Neural progenitor cell (in vitro differentiated cells): ENCODE results near the gene UBE2B. TPM values are rescaled to one million over a fixed set of nuclear protein-coding genes. Genes with fewer than 3 reads are reported as not detected.

Experiments
- DNase-seq: peaks from one replicate; pipeline ENCODE4 v3.0.0-alpha.2; 2016; ENCODE audit warnings: low spot score
- H2AFZ ChIP-seq: fragments of 200-600 bp; sonication (generic); replicated peaks from 2 replicates; pipeline ENCODE4 v1.6.1; 2016; ENCODE audit warnings: antibody characterized with exemption
- H3F3A ChIP-seq: fragments of 200-600 bp; sonication (generic); 2 replicates; pipeline ENCODE4 v1.6.1; 2016; ENCODE audit warnings: antibody characterized with exemption, low read depth
- H3K27ac ChIP-seq: fragments of 200-600 bp; sonication (generic); 2 replicates; pipeline ENCODE4 v1.5.1; 2016; ENCODE audit warnings: mild to moderate bottlenecking
- H3K27me3 ChIP-seq: fragments of 200-600 bp; sonication (generic); 2 replicates; pipeline ENCODE4 v1.6.1; 2016; ENCODE audit warnings: mild to moderate bottlenecking, moderate library complexity
- H3K36me3 ChIP-seq: fragments of 200-600 bp; sonication (generic); 2 replicates; pipeline ENCODE4 v1.5.1; 2016
- H3K4me1 ChIP-seq: fragments of 200-600 bp; sonication (generic); 2 replicates; pipeline ENCODE4 v1.6.1; 2016; ENCODE audit warnings: mixed run types
- H3K4me2 ChIP-seq: fragments of 200-600 bp; sonication (generic); 2 replicates; pipeline ENCODE4 v1.6.1; 2016
- H3K4me3 ChIP-seq: fragments of 200-600 bp; sonication (generic); 2 replicates; pipeline ENCODE4 v1.5.1; 2016
- H3K79me2 ChIP-seq: fragments of 200-600 bp; sonication (generic); 2 replicates; pipeline ENCODE4 v1.6.1; 2016; ENCODE audit warnings: low read depth
- H3K9ac ChIP-seq: fragments of 200-600 bp; sonication (generic); 2 replicates; pipeline ENCODE4 v1.6.1; 2016
- H3K9me3 ChIP-seq: fragments of 200-600 bp; sonication (generic); 2 replicates; pipeline ENCODE4 v1.5.1; 2016; ENCODE audit warnings: low read depth
- H4K20me1 ChIP-seq: fragments of 200-600 bp; sonication (generic); 2 replicates; pipeline ENCODE4 v1.6.1; 2016; ENCODE audit warnings: low read depth
- H3K27ac Mint-ChIP-seq: 3 replicates; pipeline ENCODE4 v1.8.0; 2021; ENCODE audit warnings: mixed read lengths
- H3K27me3 Mint-ChIP-seq: 2 replicates; pipeline ENCODE4 v1.8.0; 2022; ENCODE audit warnings: low read depth, mild to moderate bottlenecking, inconsistent platforms, moderate library complexity, mixed read lengths; ENCODE audit not compliant: insufficient read depth
- H3K36me3 Mint-ChIP-seq: 3 replicates; pipeline ENCODE4 v1.8.0; 2021; ENCODE audit warnings: mixed read lengths
- H3K4me1 Mint-ChIP-seq: 3 replicates; pipeline ENCODE4 v1.8.0; 2021; ENCODE audit warnings: mixed read lengths
- H3K4me3 Mint-ChIP-seq: 3 replicates; pipeline ENCODE4 v1.8.0; 2021; ENCODE audit warnings: mild to moderate bottlenecking, moderate library complexity, mixed read lengths
- H3K9me3 Mint-ChIP-seq: 3 replicates; pipeline ENCODE4 v1.8.0; 2020; ENCODE audit warnings: mixed read lengths
- CTCF ChIP-seq: fragments of 200-600 bp; sonication (generic); IDR thresholded peaks from 2 replicates; pipeline ENCODE4 v1.5.1; 2017; ENCODE audit warnings: antibody characterized with exemption, mild to moderate bottlenecking
- EZH2 ChIP-seq: fragments of 200-600 bp; sonication (generic); IDR thresholded peaks from 2 replicates; pipeline ENCODE4 v1.6.1; 2017; ENCODE audit warnings: antibody characterized with exemption, mild to moderate bottlenecking, moderate library complexity
- EZH2phosphoT487 ChIP-seq: fragments of 200-600 bp; sonication (generic); IDR thresholded peaks from 2 replicates; pipeline ENCODE4 v1.6.1; 2017; ENCODE audit warnings: antibody characterized with exemption
- total RNA-seq: library from RNA; depleted of rRNA; stranded (reverse); fragments of >200 nt; gene quantifications from 2 replicates; pipeline ENCODE4 v1.2.3, GENCODE V29; 2015; ENCODE audit warnings: low replicate concordance

The UBE2B gene
- total RNA-seq, 1 donor from 2014 or later = 72.4 TPM

DNA sequence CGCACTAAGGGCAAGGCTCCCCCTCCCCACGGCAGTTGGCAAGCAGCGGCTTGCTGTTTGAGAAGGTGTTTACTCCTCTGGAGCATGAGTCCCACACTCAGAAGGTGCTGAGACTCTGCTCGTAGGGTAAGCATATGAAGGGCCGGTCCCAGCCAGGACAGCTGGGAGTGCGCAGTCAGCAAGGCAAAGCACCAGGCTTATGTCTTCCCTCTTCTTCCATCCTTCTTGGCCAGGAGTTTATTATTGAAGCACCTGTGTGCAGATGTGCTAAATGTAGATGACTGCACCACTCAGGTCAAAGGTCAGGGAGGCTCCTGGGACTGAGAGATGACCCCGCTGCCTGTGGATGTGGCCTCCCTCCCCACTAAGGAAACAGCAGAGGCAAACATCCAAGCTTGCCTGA lies 67.4 kb downstream of the UBE2B start:
- H3K27me3 Mint-ChIP-seq = peaks cover 8% of the 10 kb centered on the region
- H3K4me3 Mint-ChIP-seq = no peak overlapping the region
- Histone ChIP-seq H3K27ac (no peak overlapping the region), H3K27me3 (no peaks in the 10 kb centered on the region), H2AFZ (no peak overlapping the region), H3K9me3 (no peaks in the 10 kb centered on the region), H3K4me2 (no peak overlapping the region), H4K20me1 (no peaks in the 10 kb centered on the region), H3F3A (no peaks in the 10 kb centered on the region), H3K36me3 (no peaks in the 10 kb centered on the region), H3K9ac (no peak overlapping the region), H3K79me2 (no peaks in the 10 kb centered on the region), H3K4me1 (no peaks in the 10 kb centered on the region), H3K4me3 (no peak overlapping the region)
- peaks cover 5% of the 10 kb centered on the region for H3K4me1 Mint-ChIP-seq
- H3K27ac Mint-ChIP-seq = no peak overlapping the region
- no peaks in the 10 kb centered on the region for H3K9me3 Mint-ChIP-seq
- DNase-seq = no peak
- H3K36me3 Mint-ChIP-seq = no peaks in the 10 kb centered on the region
- TF ChIP-seq EZH2phosphoT487 (no peak), CTCF (no peak), EZH2 (no peak)

DNA sequence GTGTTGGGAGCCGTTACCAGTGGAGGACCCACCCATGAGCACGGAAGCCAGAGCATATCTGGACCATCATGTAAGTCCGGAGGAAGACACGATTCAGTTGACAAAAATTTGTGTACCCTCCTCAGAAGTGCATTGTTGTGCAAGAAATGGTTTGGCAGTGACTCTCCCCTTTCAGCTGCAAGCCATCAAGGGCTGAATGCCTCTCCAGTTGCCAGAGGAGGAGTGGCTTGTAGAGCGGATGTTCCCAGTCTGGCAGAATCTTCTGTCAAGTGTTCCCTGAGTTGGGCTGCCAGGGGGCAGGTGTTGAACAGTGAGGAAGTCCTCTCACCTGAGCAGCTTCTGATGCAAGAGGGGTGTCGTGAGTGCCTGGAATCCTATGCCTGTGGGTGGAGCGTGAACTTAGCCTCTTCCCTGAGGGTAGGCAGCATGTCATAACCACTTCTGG lies 67.9 kb downstream of the UBE2B start:
- H3K27ac ChIP-seq = no peak overlapping the region

GRCh38 chr5:134440201-134440755 lies 68.9 kb downstream of the UBE2B start:
- H3F3A ChIP-seq = no peaks in the 10 kb centered on the region
- TF ChIP-seq CTCF (no peak), EZH2phosphoT487 (no peak), EZH2 (no peak)
- no peaks in the 10 kb centered on the region for H3K9me3 ChIP-seq
- no peak overlapping the region for H3K27ac ChIP-seq
- no peaks in the 10 kb centered on the region for H3K27me3 ChIP-seq
- H3K27ac Mint-ChIP-seq = no peak overlapping the region
- H4K20me1 ChIP-seq = no peaks in the 10 kb centered on the region
- peaks cover 12% of the 10 kb centered on the region for H3K27me3 Mint-ChIP-seq
- H3K4me2 ChIP-seq = no peak overlapping the region
- H3K4me3 Mint-ChIP-seq = no peak overlapping the region
- DNase-seq = no peak
- no peaks in the 10 kb centered on the region for H3K9me3 Mint-ChIP-seq
- H3K4me3 ChIP-seq = no peak overlapping the region
- no peaks in the 10 kb centered on the region for H3K36me3 ChIP-seq
- H3K9ac ChIP-seq = no peak overlapping the region
- H3K36me3 Mint-ChIP-seq = no peaks in the 10 kb centered on the region
- no peaks in the 10 kb centered on the region for H3K79me2 ChIP-seq
- H2AFZ ChIP-seq = no peak overlapping the region
- H3K4me1 Mint-ChIP-seq = peaks cover 5% of the 10 kb centered on the region
- no peaks in the 10 kb centered on the region for H3K4me1 ChIP-seq

More for the DNA sequence above, 67.9 kb downstream of the UBE2B start:
- no peaks in the 10 kb centered on the region for H4K20me1 ChIP-seq
- no peak for TF ChIP-seq EZH2phosphoT487
- TF ChIP-seq EZH2 = no peak
- no peak for TF ChIP-seq CTCF
- no peak overlapping the region for H3K9ac ChIP-seq
- H3K4me2 ChIP-seq = no peak overlapping the region
- no peaks in the 10 kb centered on the region for H3K9me3 Mint-ChIP-seq
- no peaks in the 10 kb centered on the region for H3K9me3 ChIP-seq
- no peaks in the 10 kb centered on the region for H3K79me2 ChIP-seq
- H3K36me3 Mint-ChIP-seq = no peaks in the 10 kb centered on the region
- no peak overlapping the region for H2AFZ ChIP-seq
- H3K4me1 ChIP-seq = no peaks in the 10 kb centered on the region
- H3K4me3 Mint-ChIP-seq = no peak overlapping the region
- DNase-seq = no peak
- no peak overlapping the region for H3K4me3 ChIP-seq
- no peaks in the 10 kb centered on the region for H3K36me3 ChIP-seq
- H3K4me1 Mint-ChIP-seq = peaks cover 5% of the 10 kb centered on the region
- H3K27ac Mint-ChIP-seq = peak overlapping the region; percentile 17
- peaks cover 10% of the 10 kb centered on the region for H3K27me3 Mint-ChIP-seq
- H3K27me3 ChIP-seq = no peaks in the 10 kb centered on the region
- no peaks in the 10 kb centered on the region for H3F3A ChIP-seq

Other genes with a start within 250 kb of the UBE2B start
- 507 and 758 TPM in 2 replicates for gene SKP1, start 194.6 kb upstream of the UBE2B start, total RNA-seq
- 216 and 251 TPM in 2 replicates for gene PPP2CA, start 145.5 kb upstream of the UBE2B start, total RNA-seq
- gene CDKL3, start 4.4 kb upstream of the UBE2B start, total RNA-seq = 2.5 and 10.0 TPM in 2 replicates
- 61.7 and 78.9 TPM in 2 replicates for gene CDKN2AIPNL, start 40.3 kb downstream of the UBE2B start, total RNA-seq
- gene JADE2, start 154.1 kb downstream of the UBE2B start, total RNA-seq = 1.7 and 2.3 TPM in 2 replicates